ENCODE measurements around the gene COLEC12. TPM values are rescaled to one million over a fixed set of nuclear protein-coding genes. Genes with fewer than 3 reads are reported as not detected.

COLEC12 gene
- total and polyA plus RNA-seq, 12 donors = 1.5 to 19.5 (median 8.6) TPM

- no peak overlapping the region for H3K27ac ChIP-seq
- H3K4me1 ChIP-seq (replicated peaks in 1 of 2) = no peaks in the 10 kb centered on the region
- H3K36me3 ChIP-seq (replicated peaks in 1 of 2) = no peaks in the 10 kb centered on the region
- TF ChIP-seq POLR2A (IDR thresholded peaks at IDR 0.05) (no peak), CTCF (IDR thresholded peaks at IDR 0.05) (no peak)
- WGBS, 4 donors = 73 to 75% (median 74%) methylated on average over 10 of the region's 10 CpGs
- H3K9me3 ChIP-seq (replicated peaks in 1 of 3) = no peaks in the 10 kb centered on the region
- no peaks in the 10 kb centered on the region for H3K27me3 ChIP-seq
- intact Hi-C loops (cut with DNase I) = no loop called here
- no peak for DNase-seq
- no peak overlapping the region for H3K4me3 ChIP-seq
Measured at GRCh38 chr18:399631-400135, 100.8 kb downstream of the COLEC12 start.

GRCh38 chr18:398935-399630 is 101.4 kb downstream of the COLEC12 start:
- no peak for DNase-seq

GRCh38 chr18:396556-396955 is 103.9 kb downstream of the COLEC12 start:
- 67 to 74% (median 70%) methylated on average over 3 of the region's 3 CpGs for WGBS, 4 donors
- H3K27me3 ChIP-seq = no peaks in the 10 kb centered on the region
- H3K4me1 ChIP-seq (replicated peaks in 1 of 2) = no peaks in the 10 kb centered on the region
- H3K9me3 ChIP-seq (replicated peaks in 1 of 3) = no peaks in the 10 kb centered on the region
- intact Hi-C loops (cut with DNase I) = no loop called here
- H3K4me3 ChIP-seq = no peak overlapping the region
- no peak for TF ChIP-seq CTCF (IDR thresholded peaks at IDR 0.05)
- no peak for TF ChIP-seq POLR2A (IDR thresholded peaks at IDR 0.05)
- H3K36me3 ChIP-seq (replicated peaks in 1 of 2) = no peaks in the 10 kb centered on the region
- H3K27ac ChIP-seq = no peak overlapping the region
- no peak for DNase-seq

More at GRCh38 chr18:398935-399630, 101.4 kb downstream of the COLEC12 start:
- Histone ChIP-seq H3K36me3 (replicated peaks in 1 of 2) (no peaks in the 10 kb centered on the region), H3K27me3 (no peaks in the 10 kb centered on the region), H3K4me3 (no peak overlapping the region), H3K9me3 (replicated peaks in 1 of 3) (no peaks in the 10 kb centered on the region), H3K4me1 (replicated peaks in 1 of 2) (no peaks in the 10 kb centered on the region), H3K27ac (no peak overlapping the region)
- intact Hi-C loops (cut with DNase I) = no loop called here
- WGBS, 4 donors = 63 to 73% (median 67%) methylated on average over 8 of the region's 8 CpGs
- TF ChIP-seq POLR2A (IDR thresholded peaks at IDR 0.05) (no peak), CTCF (IDR thresholded peaks at IDR 0.05) (no peak)

GRCh38 chr18:396251-396555 is 104.3 kb downstream of the COLEC12 start:
- no peak overlapping the region for H3K27ac ChIP-seq

More at GRCh38 chr18:396251-396555, 104.3 kb downstream of the COLEC12 start:
- Histone ChIP-seq H3K9me3 (replicated peaks in 1 of 3) (no peaks in the 10 kb centered on the region), H3K36me3 (replicated peaks in 1 of 2) (no peaks in the 10 kb centered on the region), H3K4me1 (replicated peaks in 1 of 2) (no peaks in the 10 kb centered on the region), H3K4me3 (no peak overlapping the region), H3K27me3 (no peaks in the 10 kb centered on the region)
- TF ChIP-seq CTCF (IDR thresholded peaks at IDR 0.05) (no peak), POLR2A (IDR thresholded peaks at IDR 0.05) (no peak)
- intact Hi-C loops (cut with DNase I) = no loop called here
- 74 to 85% (median 80%) methylated on average over 1 of the region's 1 CpG for WGBS, 4 donors
- DNase-seq = no peak
